NCI-H510A (cell line): ENCODE measurements around the gene MSX2.

Experiments
- DNase-seq: peaks from one replicate; lab custom pipeline; 2025; lab: John Stamatoyannopoulos, UW

The MSX2 gene

DNA sequence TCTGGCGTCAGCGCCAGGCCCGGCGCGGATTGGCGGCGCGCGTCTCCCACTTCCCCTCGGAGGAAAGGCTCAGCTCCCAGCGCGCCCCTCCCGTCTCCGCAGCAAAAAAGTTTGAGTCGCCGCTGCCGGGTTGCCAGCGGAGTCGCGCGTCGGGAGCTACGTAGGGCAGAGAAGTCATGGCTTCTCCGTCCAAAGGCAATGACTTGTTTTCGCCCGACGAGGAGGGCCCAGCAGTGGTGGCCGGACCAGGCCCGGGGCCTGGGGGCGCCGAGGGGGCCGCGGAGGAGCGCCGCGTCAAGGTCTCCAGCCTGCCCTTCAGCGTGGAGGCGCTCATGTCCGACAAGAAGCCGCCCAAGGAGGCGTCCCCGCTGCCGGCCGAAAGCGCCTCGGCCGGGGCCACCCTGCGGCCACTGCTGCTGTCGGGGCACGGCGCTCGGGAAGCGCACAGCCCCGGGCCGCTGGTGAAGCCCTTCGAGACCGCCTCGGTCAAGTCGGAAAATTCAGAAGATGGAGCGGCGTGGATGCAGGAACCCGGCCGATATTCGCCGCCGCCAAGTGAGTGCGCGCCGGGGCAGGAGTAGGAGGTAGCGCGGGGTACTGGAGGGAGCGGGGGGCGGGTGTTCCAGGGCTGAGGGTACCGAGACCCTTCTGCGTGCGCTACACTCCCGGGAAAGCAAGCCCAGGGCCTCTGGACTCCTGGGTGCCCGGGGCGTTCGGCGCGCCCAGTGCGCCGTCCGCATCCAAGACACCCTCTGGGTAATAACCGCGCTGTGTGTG lies at the start of gene MSX2:
TSS of gene MSX2 (plus strand) at position 99 of the 777 bp plus-strand sequence. CDS start at position 177, 78 bp downstream.
- DNase-seq, result peak; percentile 64

GRCh38 chr5:174675110-174675509 lies 49.3 kb upstream of the MSX2 start:
- no peak for DNase-seq

GRCh38 chr5:174675916-174676315 lies 48.5 kb upstream of the MSX2 start:
- no peak for DNase-seq

DNA sequence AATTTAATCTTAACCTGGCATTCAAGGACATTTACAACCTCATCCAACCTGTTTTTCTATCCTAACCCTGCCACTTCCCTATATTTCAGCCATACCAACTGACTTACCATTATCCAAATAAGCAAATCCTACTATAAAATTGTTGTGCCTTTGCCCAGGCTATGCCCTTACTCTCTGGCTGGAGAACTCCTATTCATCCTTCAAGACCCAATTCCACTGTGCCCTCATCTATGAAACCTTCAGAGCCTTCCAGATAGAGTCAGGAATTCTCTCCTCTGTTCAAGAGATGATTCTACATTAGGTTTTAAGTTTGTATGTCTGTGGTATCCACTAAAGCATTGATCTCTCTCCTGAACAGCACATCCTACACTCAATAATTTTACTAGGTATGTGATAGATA lies 46.3 kb upstream of the MSX2 start:
- DNase-seq, result no peak

DNA sequence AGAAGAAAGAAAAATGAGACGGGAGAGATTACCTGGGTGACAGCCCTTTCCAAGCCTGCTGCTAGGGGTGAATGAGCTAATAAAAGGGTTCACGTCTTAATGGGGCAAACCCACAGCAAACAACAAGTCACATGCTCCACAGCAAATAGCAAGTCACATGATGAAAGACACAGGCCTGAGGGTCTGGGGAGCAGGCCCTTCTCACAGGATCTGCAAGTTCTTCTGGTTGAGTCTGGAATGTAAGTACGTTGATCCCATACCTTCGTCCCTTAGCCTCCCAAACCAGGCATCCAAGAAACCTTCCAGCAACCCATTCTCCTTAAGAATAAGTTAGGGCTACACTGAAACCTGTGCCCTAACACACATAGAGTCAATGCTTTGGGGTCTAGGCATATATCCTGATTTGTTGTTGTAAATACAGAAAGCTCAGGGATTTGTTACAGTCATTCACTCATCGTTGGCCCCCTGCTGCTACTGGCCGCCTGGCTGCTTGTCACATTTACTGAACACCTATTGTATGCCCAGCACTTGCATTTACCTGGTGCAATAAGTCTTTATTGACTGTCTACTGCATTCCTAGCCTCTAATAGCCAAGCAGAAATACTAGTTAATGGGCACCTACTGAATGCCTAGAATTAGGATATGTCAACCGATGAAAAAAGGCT lies 43.3 kb upstream of the MSX2 start:
- no peak for DNase-seq

DNA sequence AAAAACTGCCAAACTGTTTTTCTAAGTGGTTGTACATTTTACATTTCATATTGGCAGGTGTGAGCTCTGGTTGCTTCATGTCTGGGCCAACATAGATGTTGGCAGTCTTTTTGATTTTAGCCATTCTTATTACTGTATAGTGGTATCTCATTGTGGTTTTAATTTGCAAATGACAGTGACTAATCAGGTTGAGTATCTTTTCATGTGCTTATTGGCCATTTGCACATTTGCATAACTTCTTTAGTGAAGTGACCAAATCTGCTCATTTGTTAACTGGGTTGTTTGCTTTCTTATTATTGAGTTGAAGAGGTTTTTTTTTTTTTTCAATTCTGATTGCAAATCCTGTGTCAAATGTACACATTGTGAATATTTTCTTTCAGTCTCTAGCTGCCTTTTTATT lies 36.9 kb upstream of the MSX2 start:
- DNase-seq, result no peak

DNA sequence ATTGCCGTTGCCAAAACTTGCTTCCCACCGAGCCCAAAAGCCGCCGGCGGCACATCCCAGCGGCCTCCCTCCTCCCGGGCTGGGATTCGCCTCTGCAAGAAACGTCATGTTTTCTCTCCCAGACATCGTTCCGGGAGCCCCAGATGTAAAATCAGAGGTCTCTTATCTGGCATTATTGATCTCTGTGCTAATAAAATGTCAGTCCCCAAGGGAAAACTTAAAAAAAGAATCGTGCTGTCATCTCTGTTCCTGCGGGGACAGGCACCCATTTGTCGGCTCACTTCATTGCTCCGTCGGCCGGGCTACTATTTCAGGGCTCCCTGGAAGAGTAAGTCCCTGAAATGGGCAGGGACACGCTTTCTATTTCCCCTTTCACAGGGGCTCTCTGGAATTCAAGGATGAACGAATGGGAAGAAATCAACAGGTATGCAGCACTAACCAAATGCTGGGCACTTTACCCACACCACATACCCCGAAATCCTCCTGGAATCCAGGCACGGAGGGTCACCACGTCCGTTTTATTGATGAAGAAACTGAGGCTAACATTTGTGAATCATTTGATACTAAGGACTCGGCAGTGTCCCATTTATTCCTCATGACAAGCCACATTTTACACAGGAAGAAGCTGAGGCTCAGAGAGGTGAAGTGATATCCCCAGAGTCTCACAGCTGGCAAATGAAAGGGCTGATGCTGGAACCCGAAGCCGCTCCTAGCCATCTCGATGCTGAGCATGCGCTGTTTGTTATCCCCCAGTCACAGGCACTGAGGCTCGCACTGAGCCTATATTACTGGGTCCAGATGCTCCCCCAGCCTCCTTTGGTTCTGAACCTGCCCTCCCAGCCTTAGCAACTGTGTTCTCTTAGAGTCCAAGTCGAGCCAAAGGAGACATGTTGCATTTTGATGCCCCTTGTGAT lies 35.7 kb upstream of the MSX2 start:
- no peak for DNase-seq

DNA sequence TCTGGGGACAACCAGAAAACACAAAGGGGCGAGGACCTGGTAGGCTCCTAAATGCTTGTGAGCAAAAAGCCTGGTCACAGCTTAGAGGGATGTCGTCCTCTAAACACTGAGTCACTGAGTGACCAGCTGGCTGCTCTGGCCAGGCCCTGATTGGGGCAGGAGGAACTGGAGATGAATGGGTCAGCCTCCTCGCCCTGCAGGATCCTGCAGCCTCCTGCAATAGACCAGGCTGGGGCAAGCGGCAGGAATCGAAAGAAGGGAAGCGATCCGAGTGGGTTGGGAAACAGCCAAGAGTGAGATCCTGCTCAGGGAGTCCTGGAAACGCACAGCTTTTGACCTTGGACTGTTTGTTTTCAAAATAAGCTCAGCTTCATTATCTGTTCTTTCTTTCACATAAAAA lies 34.1 kb upstream of the MSX2 start:
- no peak for DNase-seq

DNA sequence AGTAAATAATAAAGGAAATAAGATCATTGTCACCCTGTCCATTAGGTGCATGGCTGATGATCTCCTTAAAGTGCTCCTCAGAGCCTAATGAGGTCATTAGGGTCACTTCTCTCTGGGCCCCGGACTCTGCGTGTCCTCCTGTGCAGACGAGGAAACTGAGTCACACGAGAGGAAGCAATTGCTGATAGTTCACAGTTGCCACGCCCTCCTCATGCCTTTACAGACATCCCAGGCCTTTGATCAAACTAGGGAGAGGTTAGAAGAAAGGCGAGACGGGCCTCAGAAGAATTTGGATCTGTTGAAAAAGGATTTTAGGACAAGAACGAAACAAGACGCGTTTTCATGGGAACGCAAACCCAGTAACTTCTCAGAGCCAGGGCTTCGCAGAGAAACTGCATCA lies 32.0 kb upstream of the MSX2 start:
- DNase-seq, result no peak

GRCh38 chr5:174692982-174693422 lies 31.4 kb upstream of the MSX2 start:
- DNase-seq, result no peak

- DNase-seq, result peak; percentile 37
These were observed 30.5 kb upstream of the MSX2 start for GRCh38 chr5:174693697-174694385.

GRCh38 chr5:174694611-174695010 lies 29.8 kb upstream of the MSX2 start:
- no peak for DNase-seq

DNA sequence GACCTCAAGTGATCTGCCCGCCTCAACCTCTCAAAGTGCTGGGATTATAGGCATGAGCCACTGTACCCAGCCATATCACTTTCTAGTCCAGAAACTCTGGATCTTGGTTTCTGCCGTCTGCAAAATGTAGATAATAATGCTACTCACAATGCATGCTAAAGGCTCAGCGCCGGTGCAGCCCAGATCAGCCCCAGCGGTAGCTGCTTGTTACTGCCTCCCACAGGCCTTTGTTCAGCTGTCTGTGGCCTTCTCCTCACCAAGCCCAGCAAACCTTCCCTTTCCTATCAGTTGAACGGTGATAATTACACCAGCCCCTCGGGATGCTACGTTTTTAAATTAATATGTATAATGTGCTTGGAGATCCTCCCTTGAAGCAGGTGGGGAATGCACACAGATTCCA lies 26.2 kb upstream of the MSX2 start:
- DNase-seq, result no peak

GRCh38 chr5:174699131-174699530 lies 25.3 kb upstream of the MSX2 start:
- DNase-seq, result no peak

DNA sequence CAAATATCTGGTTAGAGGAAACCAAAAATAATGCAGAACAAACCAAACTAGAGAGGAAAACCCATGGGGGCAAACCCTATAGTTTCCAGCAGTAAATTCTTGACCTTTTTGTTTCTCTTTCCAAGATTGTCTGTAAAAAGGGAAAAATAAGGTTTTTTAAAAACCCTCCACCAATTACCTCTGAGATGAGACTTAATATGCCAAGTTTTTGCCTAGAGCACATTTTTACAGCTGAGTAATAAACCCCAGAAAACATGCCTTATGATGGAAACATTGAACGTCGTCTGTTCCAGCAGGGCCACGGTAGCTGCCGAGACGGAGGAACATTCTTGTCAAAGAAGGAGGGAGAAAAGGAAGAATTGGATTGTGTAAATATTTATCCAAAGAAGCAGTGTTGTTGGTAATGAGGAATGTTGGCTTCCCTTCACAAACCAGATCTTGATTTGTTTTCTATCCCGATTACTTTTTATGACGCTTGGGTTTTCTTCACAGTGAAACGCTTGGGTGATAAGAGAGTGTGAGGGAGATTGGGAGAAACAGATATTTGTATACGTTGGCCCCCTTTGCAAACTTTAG lies 17.3 kb upstream of the MSX2 start:
- no peak for DNase-seq

GRCh38 chr5:174707671-174708070 lies 16.7 kb upstream of the MSX2 start:
- DNase-seq, result no peak

GRCh38 chr5:174708476-174709207 lies 15.7 kb upstream of the MSX2 start:
- no peak for DNase-seq

DNA sequence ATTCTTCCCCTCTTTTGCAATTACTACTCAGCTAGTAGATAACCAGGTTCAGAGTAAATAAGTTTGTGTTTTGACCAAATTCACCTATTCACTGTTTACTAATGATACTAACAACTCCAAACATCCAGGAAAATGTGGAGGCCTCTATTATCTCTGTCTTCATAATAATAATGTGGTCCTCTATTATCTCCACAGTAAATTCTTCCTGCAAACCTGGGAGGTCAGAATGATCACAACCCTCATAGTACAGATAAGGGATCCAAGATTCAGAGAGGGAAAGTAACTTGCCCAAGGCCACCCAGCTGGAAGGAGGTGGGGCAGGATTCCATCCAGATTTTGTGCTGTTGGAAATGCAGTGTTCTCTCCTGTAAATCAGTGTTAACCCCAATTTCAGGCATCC lies 9.6 kb upstream of the MSX2 start:
- DNase-seq, result no peak

- no peak for DNase-seq
These were observed 8.6 kb upstream of the MSX2 start for GRCh38 chr5:174715804-174716203.

- DNase-seq, result no peak
These were observed 6.4 kb upstream of the MSX2 start for GRCh38 chr5:174717826-174718455.
